Thymus (tissue), 11 donors: Measurements from ENCODE around the gene MECP2. TPM values are rescaled to one million over a fixed set of nuclear protein-coding genes. Genes with fewer than 3 reads are reported as not detected.

ENCODE experiments used
- DNase-seq, 9 donors: peaks; one replicate each; pipeline ENCODE4 v3.0.0-alpha.2; 2013; ENCODE audit warnings: low spot score in 9 of 9, low read depth in 6 of 9, missing footprints in 1 of 9
- H3K27ac ChIP-seq, 2 donors: one replicate each; pipeline ENCODE4 v1.5.1; 2013; ENCODE audit warnings: control low read depth in 1 of 2, low read depth in 1 of 2, low read length in 1 of 2, mild to moderate bottlenecking in 1 of 2, moderate library complexity in 1 of 2
- H3K27me3 ChIP-seq, 2 donors: one replicate each; pipeline ENCODE4 v1.5.1; 2013; ENCODE audit warnings: low read length in 1 of 2; ENCODE audit not compliant: control insufficient read depth in 2 of 2, insufficient read depth in 1 of 2
- H3K36me3 ChIP-seq, 2 donors: one replicate each; pipeline ENCODE4 v1.5.1; 2013; ENCODE audit warnings: low read length in 1 of 2, mild to moderate bottlenecking in 1 of 2, moderate library complexity in 1 of 2; ENCODE audit not compliant: control insufficient read depth in 2 of 2, insufficient read depth in 2 of 2
- H3K4me1 ChIP-seq, 2 donors: one replicate each; pipeline ENCODE4 v1.5.1; 2013; ENCODE audit warnings: low read length in 2 of 2; ENCODE audit not compliant: control insufficient read depth in 2 of 2, insufficient read depth in 2 of 2
- H3K4me3 ChIP-seq, 2 donors: one replicate each; pipeline ENCODE4 v1.5.1; 2013; ENCODE audit warnings: low read length in 2 of 2, control low read depth in 1 of 2, mild to moderate bottlenecking in 1 of 2
- H3K9me3 ChIP-seq, 2 donors: one replicate each; pipeline ENCODE4 v1.5.1; 2013; ENCODE audit warnings: low read length in 1 of 2, mild to moderate bottlenecking in 1 of 2; ENCODE audit not compliant: control insufficient read depth in 2 of 2, insufficient read depth in 1 of 2
- WGBS: extraction: QIAGEN DNeasy Blood & Tissue Kit; methylation state at CpG from one replicate; pipeline ENCODE4 v1.1.7; 2013; 5-methylcytosine and 5-hydroxymethylcytosine counted together
- polyA plus RNA-seq: library from polyadenylated mRNA; stranded (reverse); fragments of 200-250 nt; gene quantifications from one replicate; pipeline ENCODE4 v1.2.3, GENCODE V29; 2013
- total RNA-seq: library from RNA; stranded (reverse); fragments of 120-200 nt; gene quantifications from one replicate; pipeline ENCODE4 v1.2.4, GENCODE V29; 2013
- donor health status: healthy.

Gene MECP2
- total and polyA plus RNA-seq, 2 donors = 22.1 to 24.6 TPM

DNA sequence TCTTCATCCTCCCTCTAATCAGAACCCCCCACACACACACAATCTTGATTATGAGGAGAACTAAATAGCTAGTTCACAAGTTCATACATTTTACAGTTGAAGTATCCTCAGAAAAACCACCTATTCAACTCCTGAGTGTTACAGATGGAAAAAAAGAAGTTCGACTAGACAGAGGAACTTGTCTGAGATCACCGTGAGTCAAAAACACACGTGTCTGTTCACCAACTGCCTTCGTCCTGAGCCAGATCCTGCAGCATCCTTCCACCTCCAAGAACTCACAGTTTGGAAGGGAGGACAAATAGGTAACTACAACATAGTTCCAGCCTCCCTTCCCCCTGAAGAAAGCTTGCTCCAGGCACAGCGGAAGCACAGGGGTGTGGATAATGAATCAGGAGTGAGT lies 58.9 kb downstream of the MECP2 start:
- Histone ChIP-seq H3K36me3 (peaks cover 7% of the 10 kb centered on the region in 2 donors), H3K9me3 (no peaks in the 10 kb centered on the region), H3K4me3 (no peak overlapping the region), H3K4me1 (peaks cover 0 to 2% of the 10 kb centered on the region in 2 donors), H3K27me3 (peaks cover 0 to 7% of the 10 kb centered on the region in 2 donors), H3K27ac (no peak overlapping the region)
- 95% methylated on average over 5 of the region's 5 CpGs for WGBS
- no peak for DNase-seq

DNA sequence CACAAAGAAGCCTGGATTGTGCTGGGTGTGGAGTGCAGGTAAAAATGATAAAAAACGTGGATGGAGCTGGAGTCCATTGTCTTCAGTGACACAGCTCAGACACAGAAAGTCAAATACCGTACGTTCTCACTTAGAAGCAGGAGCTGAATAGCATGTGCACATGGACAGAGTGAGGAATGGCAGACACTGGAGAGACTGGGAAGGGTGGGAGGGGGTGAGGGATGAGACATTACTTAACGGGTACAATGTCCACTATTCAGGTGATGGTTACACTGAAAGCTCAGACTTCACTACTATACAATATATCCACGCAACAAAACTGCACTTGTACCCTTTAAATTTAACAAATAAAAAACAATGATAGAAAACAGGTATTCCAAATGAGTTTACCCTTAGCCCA lies 59.8 kb downstream of the MECP2 start:
- peaks cover 11 to 14% of the 10 kb centered on the region in 2 donors for H3K36me3 ChIP-seq

GRCh38 chrX:154036513-154036912 lies 61.0 kb downstream of the MECP2 start:
- 62% methylated on average over 8 of the region's 8 CpGs for WGBS
- no peak overlapping the region for H3K27ac ChIP-seq
- peaks cover 23 to 27% of the 10 kb centered on the region in 2 donors for H3K36me3 ChIP-seq

More for the DNA sequence above, 59.8 kb downstream of the MECP2 start:
- H3K27me3 ChIP-seq = peaks cover 0 to 7% of the 10 kb centered on the region in 2 donors
- H3K4me1 ChIP-seq = peaks cover 0 to 2% of the 10 kb centered on the region in 2 donors
- 97% methylated on average over 5 of the region's 5 CpGs for whole genome bisulfite sequencing
- no peak overlapping the region for H3K4me3 ChIP-seq
- no peaks in the 10 kb centered on the region for H3K9me3 ChIP-seq
- DNase-seq = no peak
- no peak overlapping the region for H3K27ac ChIP-seq

DNA sequence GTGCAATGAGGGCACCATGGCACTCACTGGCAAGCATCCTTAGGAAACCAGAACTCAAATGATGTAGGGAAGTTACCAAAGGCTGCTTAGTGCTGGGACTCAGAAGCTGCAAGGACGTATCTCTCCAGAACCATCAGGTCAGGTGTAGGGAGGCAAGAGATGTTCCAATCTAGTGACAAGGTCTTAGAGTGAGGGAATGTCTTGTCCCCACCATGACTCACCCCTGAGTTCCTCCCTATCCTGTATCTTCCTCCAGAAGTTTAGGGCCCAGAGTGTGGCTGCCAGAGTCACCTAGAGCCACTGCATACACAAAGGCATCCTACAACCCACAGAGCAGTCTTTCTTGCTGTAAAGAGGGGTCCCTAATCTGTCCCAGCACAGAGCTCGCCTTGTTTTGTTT lies 63.7 kb downstream of the MECP2 start:
- WGBS = 100% methylated on average over 2 of the region's 2 CpGs
- Histone ChIP-seq H3K4me3 (no peak overlapping the region), H3K36me3 (peaks cover 45 to 51% of the 10 kb centered on the region in 2 donors), H3K4me1 (no peaks in the 10 kb centered on the region), H3K27ac (no peak overlapping the region), H3K27me3 (peaks cover 0 to 4% of the 10 kb centered on the region in 2 donors), H3K9me3 (no peaks in the 10 kb centered on the region)
- DNase-seq = no peak

More at GRCh38 chrX:154036513-154036912, 61.0 kb downstream of the MECP2 start:
- peaks cover 0 to under 1% of the 10 kb centered on the region in 2 donors for H3K4me1 ChIP-seq
- DNase-seq = peak in 1 of 9 donors; percentile 23
- no peaks in the 10 kb centered on the region for H3K9me3 ChIP-seq
- no peak overlapping the region for H3K4me3 ChIP-seq
- H3K27me3 ChIP-seq = peaks cover 0 to 7% of the 10 kb centered on the region in 2 donors

DNA sequence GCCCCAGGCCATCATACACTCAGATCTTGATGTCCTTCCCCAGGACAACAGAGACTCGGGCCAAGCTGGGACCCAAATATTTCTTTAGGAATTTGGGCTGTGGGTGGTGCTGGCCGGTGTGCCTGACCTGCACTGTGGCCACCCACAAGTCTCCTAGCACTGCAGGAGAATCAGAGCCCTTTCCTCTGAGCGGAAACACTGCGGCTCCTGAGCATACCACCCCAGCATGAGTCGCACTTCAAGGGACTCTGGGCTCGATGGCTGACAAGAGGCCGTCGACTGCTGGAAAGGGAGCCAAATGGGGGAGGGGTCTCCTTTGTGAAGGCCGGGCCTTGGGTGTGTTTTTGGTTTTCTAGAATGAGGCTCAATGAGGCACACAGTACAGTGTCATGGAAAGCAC lies 64.9 kb downstream of the MECP2 start:
- Histone ChIP-seq H3K36me3 (peaks cover 53 to 60% of the 10 kb centered on the region in 2 donors), H3K4me1 (no peaks in the 10 kb centered on the region), H3K9me3 (no peaks in the 10 kb centered on the region), H3K27me3 (peaks cover 0 to 3% of the 10 kb centered on the region in 2 donors), H3K27ac (no peak overlapping the region), H3K4me3 (no peak overlapping the region)
- WGBS = 96% methylated on average over 9 of the region's 9 CpGs
- DNase-seq = no peak

DNA sequence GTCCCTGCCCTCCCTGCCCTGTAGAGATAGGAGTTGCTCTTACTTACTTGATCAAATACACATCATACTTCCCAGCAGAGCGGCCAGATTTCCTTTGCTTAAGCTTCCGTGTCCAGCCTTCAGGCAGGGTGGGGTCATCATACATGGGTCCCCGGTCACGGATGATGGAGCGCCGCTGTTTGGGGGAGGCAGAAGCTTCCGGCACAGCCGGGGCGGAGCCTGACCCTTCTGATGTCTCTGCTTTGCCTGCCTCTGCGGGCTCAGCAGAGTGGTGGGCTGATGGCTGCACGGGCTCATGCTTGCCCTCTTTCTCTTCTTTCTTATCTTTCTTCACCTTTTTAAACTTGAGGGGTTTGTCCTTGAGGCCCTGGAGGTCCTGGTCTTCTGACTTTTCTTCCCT lies 65.4 kb downstream of the MECP2 start:
- H3K9me3 ChIP-seq = no peaks in the 10 kb centered on the region
- 92% methylated on average over 11 of the region's 11 CpGs for WGBS
- no peak overlapping the region for H3K4me3 ChIP-seq
- H3K36me3 ChIP-seq = peaks cover 57 to 60% of the 10 kb centered on the region in 2 donors
- no peak overlapping the region for H3K27ac ChIP-seq
- no peaks in the 10 kb centered on the region for H3K4me1 ChIP-seq
- DNase-seq = no peak
- peaks cover 0 to 3% of the 10 kb centered on the region in 2 donors for H3K27me3 ChIP-seq

GRCh38 chrX:154030715-154031305 lies 66.7 kb downstream of the MECP2 start:
- Histone ChIP-seq H3K9me3 (no peaks in the 10 kb centered on the region), H3K4me3 (no peak overlapping the region), H3K4me1 (no peaks in the 10 kb centered on the region), H3K27ac (no peak overlapping the region), H3K36me3 (peaks cover 59 to 68% of the 10 kb centered on the region in 2 donors), H3K27me3 (peaks cover 0 to 4% of the 10 kb centered on the region in 2 donors)
- no peak for DNase-seq
- WGBS = 98% methylated on average over 29 of the region's 29 CpGs

DNA sequence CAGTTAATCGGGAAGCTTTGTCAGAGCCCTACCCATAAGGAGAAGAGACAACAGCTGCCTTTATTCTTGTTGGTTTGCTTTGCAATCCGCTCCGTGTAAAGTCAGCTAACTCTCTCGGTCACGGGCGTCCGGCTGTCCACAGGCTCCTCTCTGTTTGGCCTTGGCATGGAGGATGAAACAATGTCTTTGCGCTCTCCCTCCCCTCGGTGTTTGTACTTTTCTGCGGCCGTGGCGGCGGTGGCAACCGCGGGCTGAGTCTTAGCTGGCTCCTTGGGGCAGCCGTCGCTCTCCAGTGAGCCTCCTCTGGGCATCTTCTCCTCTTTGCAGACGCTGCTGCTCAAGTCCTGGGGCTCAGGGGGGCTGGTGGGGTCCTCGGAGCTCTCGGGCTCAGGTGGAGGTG lies 67.3 kb downstream of the MECP2 start:
- DNase-seq = no peak
- 95% methylated on average over 20 of the region's 20 CpGs for WGBS
- Histone ChIP-seq H3K4me3 (no peak overlapping the region), H3K4me1 (no peaks in the 10 kb centered on the region), H3K9me3 (no peaks in the 10 kb centered on the region), H3K27me3 (peaks cover 0 to 4% of the 10 kb centered on the region in 2 donors), H3K36me3 (peaks cover 59 to 68% of the 10 kb centered on the region in 2 donors), H3K27ac (no peak overlapping the region)

DNA sequence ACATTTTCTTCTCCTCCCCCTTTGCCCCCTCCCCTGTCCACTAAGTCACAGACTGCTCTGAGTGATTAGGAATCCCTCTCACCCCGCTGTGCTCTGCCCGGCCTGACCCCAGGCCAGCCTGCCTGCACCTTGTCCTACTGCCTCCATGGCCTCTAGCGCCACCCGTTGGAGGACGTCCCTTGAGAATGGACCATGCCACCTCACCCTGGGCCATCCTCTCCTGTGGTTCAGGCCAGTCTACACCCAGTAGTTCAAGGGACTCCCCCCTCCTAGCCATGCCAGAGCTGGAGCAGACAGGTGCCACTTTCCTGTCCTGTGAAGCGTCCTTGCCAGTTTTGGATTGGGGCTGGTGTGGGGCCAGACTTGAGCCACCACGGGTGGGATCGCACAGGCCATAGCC lies 68.1 kb downstream of the MECP2 start:
- WGBS = 100% methylated on average over 8 of the region's 8 CpGs
- H3K27me3 ChIP-seq = peaks cover 0 to 4% of the 10 kb centered on the region in 2 donors
- H3K4me3 ChIP-seq = no peak overlapping the region
- DNase-seq = no peak
- H3K36me3 ChIP-seq = peaks cover 59 to 65% of the 10 kb centered on the region in 2 donors
- peaks cover 0 to 3% of the 10 kb centered on the region in 2 donors for H3K4me1 ChIP-seq
- H3K9me3 ChIP-seq = no peaks in the 10 kb centered on the region
- H3K27ac ChIP-seq = no peak overlapping the region
